Measurements from ENCODE around the gene N4BP2L1. TPM values are rescaled to one million over a fixed set of nuclear protein-coding genes. Genes with fewer than 3 reads are reported as not detected.

N4BP2L1 gene
- polyA plus RNA-seq, 2 of the 4 experiments (the other 2 are of a cell fraction): 0.41 to 0.85 TPM

GRCh38 chr13:32476021-32476731, 48.2 kb upstream of the N4BP2L1 start:
- WGBS (ENCODE audit: missing lambda C conversion rate): 89% methylated on average over 2 of the region's 2 CpGs
- Histone ChIP-seq H3K4me1 (no peaks in the 10 kb centered on the region), H3K4me3 (no peak overlapping the region), H3K9me3 (no peaks in the 10 kb centered on the region), H3K4me2 (no peak overlapping the region), H3K27ac (no peak overlapping the region)
- no peak for ATAC-seq
- CTCF ChIA-PET: interaction anchor here (1.3 kb wide), 1 partner anchor 14 kb away, joined by 3 read pairs; no protein-coding TSS in a partner anchor
- no peak for DNase-seq (ENCODE audit: low read depth in 1 of 2, low spot score in 1 of 2)
- TF ChIP-seq FOSB (CRISPR knock-in tag; IDR thresholded peaks at IDR 0.05): no peak
- TF ChIP-seq SMC3 (IDR thresholded peaks at IDR 0.05): no peak
- TF ChIP-seq KDM1A (IDR thresholded peaks at IDR 0.05; ENCODE audit: low read depth): no peak
- no peak for TF ChIP-seq HOXA7 (CRISPR knock-in tag; IDR thresholded peaks at IDR 0.05)
- no peak for TF ChIP-seq TFCP2L1 (CRISPR knock-in tag; IDR thresholded peaks at IDR 0.05)
- no peak for TF ChIP-seq MYC (IDR thresholded peaks at IDR 0.05; ENCODE audit: borderline replicate concordance, low read length)
- no peak for TF ChIP-seq SREBF2 (IDR thresholded peaks at IDR 0.05)
- TF ChIP-seq ESRRA (IDR thresholded peaks at IDR 0.05; ENCODE audit: borderline replicate concordance, low read length): no peak
- no peak for TF ChIP-seq E2F6 (IDR thresholded peaks at IDR 0.05; ENCODE audit: borderline replicate concordance, low read depth)
- TF ChIP-seq REST (IDR thresholded peaks at IDR 0.05): no peak
- TF ChIP-seq ELK1 (IDR thresholded peaks at IDR 0.05; ENCODE audit: low read depth, low read length): no peak
- TF ChIP-seq ZC3H11A (IDR thresholded peaks at IDR 0.05): no peak
- no peak for TF ChIP-seq RAD21 (conservative IDR thresholded peaks at IDR 0.05 in 1 of 2, IDR thresholded peaks at IDR 0.05 in 1 of 2)
- no peak for TF ChIP-seq HOXB13 (CRISPR knock-in tag; IDR thresholded peaks at IDR 0.05; ENCODE audit: low read depth)
- TF ChIP-seq CHD2 (IDR thresholded peaks at IDR 0.05; ENCODE audit: low read length, partially characterized antibody): no peak
- no peak for TF ChIP-seq BHLHE40 (IDR thresholded peaks at IDR 0.05; ENCODE audit: low read depth, low read length)
- no peak for TF ChIP-seq HEYL (CRISPR knock-in tag; IDR thresholded peaks at IDR 0.05)
- POLR2A ChIA-PET: no interaction called here
- no peak for FAIRE-seq

GRCh38 chr13:32474999-32475792, 47.3 kb upstream of the N4BP2L1 start:
- WGBS (ENCODE audit: missing lambda C conversion rate): 70% methylated on average over 10 of the region's 10 CpGs
- DNase-seq (ENCODE audit: low read depth in 1 of 2, low spot score in 1 of 2) (no peak), FAIRE-seq (no peak), ATAC-seq (no peak)
- Histone ChIP-seq H3K4me1 (no peaks in the 10 kb centered on the region), H3K27ac (no peak overlapping the region), H3K9me3 (no peaks in the 10 kb centered on the region), H3K4me2 (no peak overlapping the region), H3K4me3 (no peak overlapping the region)
- no peak for TF ChIP-seq MYC (IDR thresholded peaks at IDR 0.05; ENCODE audit: borderline replicate concordance, low read length)
- no peak for TF ChIP-seq MAX (IDR thresholded peaks at IDR 0.05)
- no peak for TF ChIP-seq SREBF2 (IDR thresholded peaks at IDR 0.05)
- no peak for TF ChIP-seq CHD4 (IDR thresholded peaks at IDR 0.05; ENCODE audit: borderline replicate concordance)
- no peak for TF ChIP-seq POLR2AphosphoS2 (conservative IDR thresholded peaks at IDR 0.05; ENCODE audit: low read length)
- TF ChIP-seq JUNB (IDR thresholded peaks at IDR 0.05): no peak
- TF ChIP-seq ZFP36 (IDR thresholded peaks at IDR 0.05; ENCODE audit: borderline replicate concordance, partially characterized antibody): no peak
- TF ChIP-seq HMGXB4 (CRISPR knock-in tag; IDR thresholded peaks at IDR 0.05; ENCODE audit: borderline replicate concordance): no peak
- CTCF ChIA-PET: no interaction called here
- POLR2A ChIA-PET: no interaction called here

Measured in A549 (cell line).